Liver (tissue), 9 donors: ENCODE measurements around the gene ACTN4. TPM values are rescaled to one million over a fixed set of nuclear protein-coding genes. Genes with fewer than 3 reads are reported as not detected.
"Not testable (repeated sequence)": the region's sequence is repeated elsewhere in the genome, so short reads cannot be mapped to it uniquely, and the experiment has no call there.

Experiments used
- DNase-seq: peaks from one replicate; pipeline ENCODE4 v3.0.0-alpha.2; 2017; ENCODE audit warnings: low spot score
- H3K27ac ChIP-seq, 2 donors: one replicate each; pipeline ENCODE4 v1.7.0; 2013; ENCODE audit warnings: inconsistent platforms in 2 of 2, low read length in 2 of 2, control low read depth in 1 of 2, low read depth in 1 of 2, mild to moderate bottlenecking in 1 of 2
- H3K27me3 ChIP-seq, 4 donors: one replicate each; pipeline versions ENCODE4 v1.6.1 to v1.7.0; 2013; ENCODE audit warnings: low read length in 3 of 4, inconsistent platforms in 1 of 4, mild to moderate bottlenecking in 1 of 4, moderate library complexity in 1 of 4; ENCODE audit not compliant: control insufficient read depth in 4 of 4, insufficient read depth in 4 of 4
- H3K36me3 ChIP-seq, 4 donors: one replicate each; pipeline versions ENCODE4 v1.6.1 to v1.7.0; 2013; ENCODE audit warnings: low read length in 3 of 4, mild to moderate bottlenecking in 3 of 4, low read depth in 1 of 4, moderate library complexity in 1 of 4; ENCODE audit not compliant: control insufficient read depth in 4 of 4, insufficient read depth in 3 of 4
- H3K4me1 ChIP-seq, 4 donors: one replicate each; pipeline versions ENCODE4 v1.6.1 to v1.7.0; 2013; ENCODE audit warnings: low read length in 3 of 4, mild to moderate bottlenecking in 3 of 4, moderate library complexity in 1 of 4; ENCODE audit not compliant: control insufficient read depth in 4 of 4, insufficient read depth in 4 of 4
- H3K4me3 ChIP-seq, 3 donors: one replicate each; pipeline versions ENCODE4 v1.6.1 to v1.7.0; 2013; ENCODE audit warnings: low read length in 3 of 3, control low read depth in 1 of 3, low read depth in 1 of 3, mild to moderate bottlenecking in 1 of 3
- H3K9ac ChIP-seq, 2 donors: one replicate each; pipeline ENCODE4 v1.7.0; 2013; ENCODE audit warnings: low read length in 2 of 2, mild to moderate bottlenecking in 2 of 2, moderate library complexity in 2 of 2, control low read depth in 1 of 2, low read depth in 1 of 2
- H3K9me3 ChIP-seq, 4 donors: one replicate each; pipeline versions ENCODE4 v1.6.1 to v1.7.0; 2013; ENCODE audit warnings: low read length in 3 of 4; ENCODE audit not compliant: control insufficient read depth in 4 of 4
- FOXA2 ChIP-seq: IDR thresholded peaks from 2 replicates; pipeline ENCODE4 v1.6.1; 2016; ENCODE audit warnings: antibody characterized with exemption
- RAD21 ChIP-seq, 2 donors: IDR thresholded peaks; 2 replicates each; pipeline ENCODE4 v1.6.1; 2016; ENCODE audit warnings: antibody characterized with exemption in 2 of 2, mild to moderate bottlenecking in 2 of 2
- REST ChIP-seq: IDR thresholded peaks from 2 replicates; pipeline ENCODE4 v1.6.1; 2016; ENCODE audit warnings: antibody characterized with exemption, mild to moderate bottlenecking
- TAF1 ChIP-seq: conservative IDR thresholded peaks from 2 replicates; pipeline ENCODE4 v1.6.1; 2016; ENCODE audit warnings: antibody characterized with exemption, mild to moderate bottlenecking
- WGBS: extraction: QIAGEN DNeasy Blood & Tissue Kit; methylation state at CpG from one replicate; pipeline ENCODE4 v1.1.7; 2013; 5-methylcytosine and 5-hydroxymethylcytosine counted together
- polyA plus RNA-seq, 2 donors: library from polyadenylated mRNA; stranded (reverse) in 1 of 2; unstranded in 1 of 2; fragments of 200-250 nt in 1 of 2; fragments of >200 nt in 1 of 2; fragmentation: Nextera tagmentation in 1 of 2; extraction: Ambion mirVana in 1 of 2; gene quantifications; one replicate each; pipeline versions ENCODE4 v1.2.1 to v1.2.3, GENCODE V29; 2013 to 2015
- total RNA-seq, 2 donors: library from RNA; depleted of rRNA; stranded (reverse); fragments of >200 nt; gene quantifications; one replicate each; pipeline ENCODE4 v1.2.3, GENCODE V29; 2014
- donor health status: healthy.
- donor health status: healthy.
- donor health status: healthy.
- donor health status: healthy.
- donor health status: healthy.

The ACTN4 gene
- total and polyA plus RNA-seq, 4 donors, result 35.4 to 164 (median 98.7) TPM

- no peak for TF ChIP-seq REST
- TF ChIP-seq TAF1, result no peak
These were observed 122.3 kb downstream of the ACTN4 start (continued) for GRCh38 chr19:38769635-38770211.

GRCh38 chr19:38770228-38770948 lies 122.9 kb downstream of the ACTN4 start:
- not testable (repeated sequence) for H3K4me1 ChIP-seq, H3K27me3 ChIP-seq, DNase-seq, H3K4me3 ChIP-seq, H3K9ac ChIP-seq, H3K36me3 ChIP-seq, H3K9me3 ChIP-seq, H3K27ac ChIP-seq
- 35% methylated on average over 25 of the region's 58 CpGs for WGBS

GRCh38 chr19:38770949-38771275 lies 123.5 kb downstream of the ACTN4 start:
- H3K27me3 ChIP-seq, DNase-seq, H3K4me3 ChIP-seq, H3K4me1 ChIP-seq, H3K9me3 ChIP-seq, H3K27ac ChIP-seq, H3K9ac ChIP-seq, H3K36me3 ChIP-seq: not testable (repeated sequence)
- WGBS, result 33% methylated on average over 1 of the region's 22 CpGs

GRCh38 chr19:38771569-38771968 lies 124.1 kb downstream of the ACTN4 start:
- not testable (repeated sequence) for H3K9me3 ChIP-seq, H3K4me3 ChIP-seq, H3K27ac ChIP-seq, H3K36me3 ChIP-seq, H3K4me1 ChIP-seq, H3K27me3 ChIP-seq, H3K9ac ChIP-seq, DNase-seq
- WGBS, result 84% methylated on average over 7 of the region's 30 CpGs

- H3K9me3 ChIP-seq, result no peaks in the 10 kb centered on the region
- no peaks in the 10 kb centered on the region for H3K36me3 ChIP-seq
- no peak for TF ChIP-seq RAD21 (IDR thresholded peaks at IDR 0.05)
- TF ChIP-seq REST, result no peak
- no peak for TF ChIP-seq FOXA2
- H3K4me3 ChIP-seq, result no peak within 1 kb of the TSS
- H3K4me1 ChIP-seq, result peaks cover 0 to 1% (median 0%) of the 10 kb centered on the region in 4 donors
- no peak for DNase-seq
- no peaks in the 10 kb centered on the region for H3K27me3 ChIP-seq
- WGBS, result 89% methylated on average over 10 of the region's 14 CpGs
- no peak within 1 kb of the TSS for H3K9ac ChIP-seq
- no peak within 1 kb of the TSS for H3K27ac ChIP-seq
These were observed 126.2 kb downstream of the ACTN4 start, which contains the start of gene LGALS7 for GRCh38 chr19:38773469-38774177. Gene LGALS7, minus strand, starts transcription at chr19:38773517. Its CDS starts 25 bp downstream, at chr19:38773492.
